ENCODE results near the gene TELO2. TPM values are rescaled to one million over a fixed set of nuclear protein-coding genes. Genes with fewer than 3 reads are reported as not detected.

Gene TELO2
- total RNA-seq, 4 donors from 2014 or later: 4.9 to 59.1 (median 39.0) TPM

DNA sequence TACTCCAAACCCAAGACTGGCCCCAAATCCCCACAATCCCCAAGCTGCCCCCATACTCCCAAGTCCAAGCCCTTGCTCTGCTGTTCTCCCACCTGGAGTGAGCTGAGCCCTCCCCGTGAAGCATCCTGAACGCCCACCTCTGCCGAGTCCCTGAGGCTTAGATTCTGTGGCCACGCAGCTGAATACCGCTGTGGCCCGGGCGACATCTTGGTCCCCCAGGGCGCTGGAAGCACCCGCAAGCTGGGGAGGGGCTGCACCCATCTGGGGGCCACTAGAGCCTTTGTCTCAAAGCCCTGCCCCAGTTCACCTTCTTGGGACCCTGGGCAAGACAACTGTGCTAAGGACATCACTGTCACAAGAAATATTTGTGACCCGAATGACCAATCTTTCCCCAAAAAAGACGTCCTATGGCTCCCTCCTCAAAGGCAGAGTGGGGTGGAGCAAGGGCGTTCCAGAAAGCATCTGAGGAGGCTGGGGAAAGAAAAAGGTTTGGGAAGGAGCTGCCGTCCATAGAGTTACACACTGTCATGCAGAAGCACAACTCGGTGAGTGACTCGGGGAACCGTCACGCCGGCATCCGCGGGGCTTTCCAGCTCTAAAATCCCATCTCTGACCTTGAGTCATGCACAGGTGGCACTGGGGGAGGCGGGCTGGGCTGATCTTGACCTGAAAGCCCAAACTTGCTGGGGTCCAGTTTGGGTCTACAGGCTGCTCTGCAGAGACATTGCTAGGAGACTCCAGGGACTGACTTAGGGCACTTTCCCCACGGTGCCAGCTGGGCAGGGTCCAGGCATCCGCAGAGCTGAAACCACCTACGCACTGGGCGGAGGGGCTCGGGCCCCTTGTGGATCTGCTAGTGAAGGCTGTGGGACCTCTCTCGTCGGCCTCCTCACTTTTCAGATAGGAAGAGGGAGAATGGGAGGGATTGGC lies 11.0 kb upstream of the TELO2 start:
- Histone ChIP-seq H3K27ac (no peak overlapping the region), H3K9me3 (no peaks in the 10 kb centered on the region), H3K4me1 (no peaks in the 10 kb centered on the region), H3K27me3 (no peaks in the 10 kb centered on the region), H3K4me3 (no peak overlapping the region), H3K36me3 (no peaks in the 10 kb centered on the region)
- intact Hi-C loops (cut with DNase I; ENCODE audit: low total_unique reads): no loop called here
- TF ChIP-seq, protein P1, sequence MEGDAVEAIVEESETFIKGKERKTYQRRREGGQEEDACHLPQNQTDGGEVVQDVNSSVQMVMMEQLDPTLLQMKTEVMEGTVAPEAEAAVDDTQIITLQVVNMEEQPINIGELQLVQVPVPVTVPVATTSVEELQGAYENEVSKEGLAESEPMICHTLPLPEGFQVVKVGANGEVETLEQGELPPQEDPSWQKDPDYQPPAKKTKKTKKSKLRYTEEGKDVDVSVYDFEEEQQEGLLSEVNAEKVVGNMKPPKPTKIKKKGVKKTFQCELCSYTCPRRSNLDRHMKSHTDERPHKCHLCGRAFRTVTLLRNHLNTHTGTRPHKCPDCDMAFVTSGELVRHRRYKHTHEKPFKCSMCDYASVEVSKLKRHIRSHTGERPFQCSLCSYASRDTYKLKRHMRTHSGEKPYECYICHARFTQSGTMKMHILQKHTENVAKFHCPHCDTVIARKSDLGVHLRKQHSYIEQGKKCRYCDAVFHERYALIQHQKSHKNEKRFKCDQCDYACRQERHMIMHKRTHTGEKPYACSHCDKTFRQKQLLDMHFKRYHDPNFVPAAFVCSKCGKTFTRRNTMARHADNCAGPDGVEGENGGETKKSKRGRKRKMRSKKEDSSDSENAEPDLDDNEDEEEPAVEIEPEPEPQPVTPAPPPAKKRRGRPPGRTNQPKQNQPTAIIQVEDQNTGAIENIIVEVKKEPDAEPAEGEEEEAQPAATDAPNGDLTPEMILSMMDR (IDR thresholded peaks at IDR 0.05): no peak
- TF ChIP-seq POLR2A (IDR thresholded peaks at IDR 0.05): no peak
- DNase-seq: no peak

DNA sequence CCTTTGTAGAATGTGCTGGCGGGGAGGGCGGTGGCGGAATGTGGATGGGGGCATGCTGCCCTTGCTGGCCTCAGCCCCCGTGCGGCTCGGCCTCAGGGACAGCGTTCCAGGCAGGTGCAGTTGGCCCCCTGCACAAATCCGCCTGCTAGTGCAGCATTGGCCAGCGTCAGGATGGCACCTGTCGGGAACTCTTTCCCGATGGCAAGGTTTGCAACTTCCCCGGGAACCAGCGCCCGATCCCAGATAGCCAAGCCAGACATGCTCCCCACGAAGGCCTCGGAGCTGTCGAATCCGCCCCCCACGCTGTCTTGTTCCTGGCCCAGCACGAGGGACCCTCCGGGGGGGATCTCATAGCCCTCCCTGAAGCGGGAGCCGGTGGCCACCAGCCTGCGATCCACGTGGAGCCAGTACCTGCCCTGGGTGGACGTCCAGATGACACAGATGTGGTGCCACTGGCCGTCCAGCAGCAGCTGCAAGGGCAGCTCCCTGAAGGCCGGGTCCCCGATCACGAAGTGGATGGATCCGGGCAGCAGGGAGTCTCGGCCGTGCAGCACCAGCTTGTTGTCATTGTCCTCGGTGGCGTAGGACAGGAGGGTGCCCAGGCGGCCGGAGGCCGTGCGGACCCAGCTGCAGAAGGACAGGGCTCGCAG lies 7.2 kb upstream of the TELO2 start:
- H3K4me3 ChIP-seq: no peak overlapping the region
- TF ChIP-seq, protein P1 (IDR thresholded peaks at IDR 0.05): no peak
- no peak for TF ChIP-seq POLR2A (IDR thresholded peaks at IDR 0.05)
- no peak for DNase-seq
- H3K27ac ChIP-seq: no peak overlapping the region
- H3K36me3 ChIP-seq: no peaks in the 10 kb centered on the region
- no peaks in the 10 kb centered on the region for H3K9me3 ChIP-seq
- H3K27me3 ChIP-seq: no peaks in the 10 kb centered on the region
- intact Hi-C loops (cut with DNase I; ENCODE audit: low total_unique reads): no loop called here
- no peaks in the 10 kb centered on the region for H3K4me1 ChIP-seq

DNA sequence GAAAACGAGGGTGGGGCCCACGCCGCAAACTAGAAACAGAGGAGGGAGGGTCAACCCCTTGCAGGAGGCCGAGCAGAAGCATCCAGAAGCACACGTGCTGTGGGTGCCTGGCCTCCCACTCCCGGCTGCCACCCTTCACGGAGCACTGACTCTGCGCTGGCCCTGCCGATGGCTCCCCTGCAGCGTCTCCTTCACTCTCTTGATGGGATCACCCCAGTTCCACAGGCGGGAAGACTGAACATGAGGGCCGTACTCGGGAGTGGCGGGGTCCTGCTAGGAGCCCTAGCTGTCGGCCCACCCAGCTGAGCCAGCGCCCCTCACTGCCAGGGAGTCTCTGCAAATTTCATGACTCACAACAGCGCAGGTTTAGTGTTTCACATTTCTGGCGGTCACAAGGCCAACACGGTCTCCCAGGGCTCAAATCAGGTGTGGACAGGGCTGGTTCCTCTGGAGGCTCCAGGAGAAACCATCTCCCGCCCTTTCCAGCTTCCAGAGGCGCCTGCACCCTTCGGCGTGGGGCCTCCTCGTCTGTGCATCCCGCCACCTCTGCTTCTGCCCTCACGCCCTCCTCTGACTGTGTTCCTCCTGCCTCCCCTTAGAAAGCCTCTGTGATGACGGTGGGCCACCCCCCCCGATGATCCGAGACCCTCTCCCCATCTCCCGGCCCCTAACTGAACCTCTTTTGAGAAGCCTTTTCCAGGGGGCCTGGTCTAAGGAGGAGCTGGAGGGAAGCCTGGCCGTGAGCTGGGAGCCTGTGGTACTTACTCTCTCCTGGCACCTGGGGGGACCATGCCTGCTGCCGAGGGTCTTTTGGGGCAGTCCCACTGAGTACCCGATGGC lies 6.4 kb upstream of the TELO2 start:
- H3K9me3 ChIP-seq: no peaks in the 10 kb centered on the region
- H3K4me1 ChIP-seq: no peaks in the 10 kb centered on the region
- no peaks in the 10 kb centered on the region for H3K27me3 ChIP-seq
- no peak overlapping the region for H3K27ac ChIP-seq
- H3K36me3 ChIP-seq: no peaks in the 10 kb centered on the region
- DNase-seq: no peak
- TF ChIP-seq POLR2A (IDR thresholded peaks at IDR 0.05): no peak
- TF ChIP-seq, protein P1 (IDR thresholded peaks at IDR 0.05): no peak
- no peak overlapping the region for H3K4me3 ChIP-seq
- intact Hi-C loops (cut with DNase I; ENCODE audit: low total_unique reads): no loop called here

DNA sequence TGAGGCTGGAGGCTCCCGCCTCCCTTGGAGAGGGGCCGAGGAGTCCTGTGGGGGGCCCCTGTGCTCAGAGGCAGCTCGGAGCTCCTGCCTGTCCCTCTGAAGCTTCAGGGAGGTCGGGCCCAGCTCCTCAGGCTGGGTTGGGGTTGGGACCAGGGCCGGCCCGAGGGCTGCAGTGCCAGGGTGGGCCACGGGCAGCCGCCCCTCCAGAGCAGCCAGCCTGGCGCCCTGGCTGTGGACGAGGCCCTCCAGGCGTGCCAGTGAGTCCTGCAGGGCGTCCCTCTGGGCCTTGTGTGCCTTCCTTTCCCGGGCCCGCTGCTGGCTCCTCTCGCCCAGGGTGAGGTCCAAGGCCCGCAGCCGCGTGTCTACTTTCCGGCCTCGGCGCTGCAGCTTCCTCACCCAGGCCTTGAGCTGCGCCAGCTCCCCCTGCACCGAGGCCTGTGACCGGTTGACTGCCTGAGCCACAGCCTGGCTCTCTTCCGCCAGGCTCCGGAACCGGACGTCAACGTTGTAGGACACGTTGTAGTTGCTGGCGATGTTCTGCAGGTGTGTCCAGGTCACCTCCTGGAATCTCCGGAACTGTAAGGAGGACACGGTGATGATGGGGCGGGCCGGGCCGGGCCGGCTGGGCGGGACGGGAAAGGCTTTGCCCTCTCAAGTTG lies 5.6 kb upstream of the TELO2 start:
- no peaks in the 10 kb centered on the region for H3K27me3 ChIP-seq
- TF ChIP-seq, protein P1 (IDR thresholded peaks at IDR 0.05): no peak
- TF ChIP-seq POLR2A (IDR thresholded peaks at IDR 0.05): no peak
- H3K9me3 ChIP-seq: no peaks in the 10 kb centered on the region
- H3K36me3 ChIP-seq: no peaks in the 10 kb centered on the region
- no peak overlapping the region for H3K4me3 ChIP-seq
- no peak for DNase-seq
- intact Hi-C loops (cut with DNase I; ENCODE audit: low total_unique reads): no loop called here
- H3K27ac ChIP-seq: no peak overlapping the region
- no peaks in the 10 kb centered on the region for H3K4me1 ChIP-seq

Measured in uterus (tissue), 4 donors.